Neural cell (in vitro differentiated cells): ENCODE data around the gene ZNF474. TPM values are rescaled to one million over a fixed set of nuclear protein-coding genes. Genes with fewer than 3 reads are reported as not detected.

Source experiments
- H2AFZ ChIP-seq: fragments of 200-600, 300-800 bp; sonication (generic), shearing (Covaris generic); 2 replicates; pipeline ENCODE4 v1.6.0; 2014; ENCODE audit warnings: low read depth, mild to moderate bottlenecking, antibody characterized with exemption, low read length, moderate library complexity
- H3F3A ChIP-seq: fragments of 200-600 bp; shearing (Covaris generic); 2 replicates; pipeline ENCODE4 v1.6.1; 2016; ENCODE audit warnings: mild to moderate bottlenecking, moderate library complexity, mixed read lengths, antibody characterized with exemption, low read length; ENCODE audit not compliant: insufficient read depth, poor library complexity, severe bottlenecking
- H3K27ac ChIP-seq: fragments of 200-600, 300-800 bp; sonication (generic), shearing (Covaris generic); 2 replicates; pipeline ENCODE4 v1.5.1; 2014; ENCODE audit warnings: mild to moderate bottlenecking, low read length, moderate library complexity
- H3K27me3 ChIP-seq: fragments of 300-800, 200-600 bp; sonication (generic), shearing (Covaris generic); 2 replicates; pipeline ENCODE4 v1.6.0; 2014; ENCODE audit warnings: mild to moderate bottlenecking, low read depth, low read length, moderate library complexity; ENCODE audit not compliant: insufficient read depth
- H3K36me3 ChIP-seq: fragments of 300-800, 200-600 bp; sonication (generic), shearing (Covaris generic); 2 replicates; pipeline ENCODE4 v1.5.1; 2014; ENCODE audit warnings: mild to moderate bottlenecking, antibody characterized with exemption, low read length, moderate library complexity; ENCODE audit not compliant: insufficient read depth
- H3K4me2 ChIP-seq: fragments of 300-800, 200-600 bp; sonication (generic), shearing (Covaris generic); 2 replicates; pipeline ENCODE4 v1.6.0; 2014; ENCODE audit warnings: mild to moderate bottlenecking, low read length
- H3K4me3 ChIP-seq: fragments of 300-800, 200-600 bp; sonication (generic), shearing (Covaris generic); 2 replicates; pipeline ENCODE4 v1.5.1; 2014; ENCODE audit warnings: mild to moderate bottlenecking, low read length, moderate library complexity
- H3K79me2 ChIP-seq: fragments of 200-600 bp; shearing (Covaris generic); replicated peaks from 2 replicates; pipeline ENCODE4 v1.6.0; 2014; ENCODE audit warnings: mild to moderate bottlenecking, low read length, moderate library complexity; ENCODE audit not compliant: insufficient read depth
- H3K9ac ChIP-seq: fragments of 300-800, 200-600 bp; sonication (generic), shearing (Covaris generic); 2 replicates; pipeline ENCODE4 v1.6.1; 2016; ENCODE audit warnings: mild to moderate bottlenecking, low read length, mixed read lengths
- H3K9me2 ChIP-seq: fragments of 200-600 bp; shearing (Covaris generic); 2 replicates; pipeline ENCODE4 v1.6.1; 2016; ENCODE audit warnings: mild to moderate bottlenecking, low read length, mixed read lengths; ENCODE audit not compliant: insufficient read depth
- H3K9me3 ChIP-seq: fragments of 200-600, 300-800 bp; sonication (generic), shearing (Covaris generic); 2 replicates; pipeline ENCODE4 v1.6.1; 2016; ENCODE audit warnings: mild to moderate bottlenecking, mixed run types, low read length, moderate library complexity, mixed read lengths
- H4K20me1 ChIP-seq: fragments of 200-600 bp; shearing (Covaris generic); 2 replicates; pipeline ENCODE4 v1.6.1; 2016; ENCODE audit warnings: mild to moderate bottlenecking, mixed run types; ENCODE audit not compliant: insufficient read depth
- CTCF ChIP-seq: fragments of 450-650 bp; IDR thresholded peaks from 2 replicates; pipeline ENCODE4 v1.5.1; 2014; ENCODE audit warnings: antibody characterized with exemption, mild to moderate bottlenecking, moderate library complexity; ENCODE audit not compliant: poor library complexity, severe bottlenecking
- EP300 ChIP-seq: fragments of 450-650 bp; conservative IDR thresholded peaks from 2 replicates; pipeline ENCODE4 v1.6.1; 2014; ENCODE audit warnings: antibody characterized with exemption, mild to moderate bottlenecking, moderate library complexity; ENCODE audit not compliant: poor library complexity, severe bottlenecking
- EZH2 ChIP-seq: fragments of 200-600, 300-800 bp; shearing (Covaris generic), sonication (generic); IDR thresholded peaks from 2 replicates; pipeline ENCODE4 v1.6.1; 2014; ENCODE audit warnings: antibody characterized with exemption, low read length, borderline replicate concordance, mild to moderate bottlenecking; ENCODE audit not compliant: insufficient read depth, poor library complexity, severe bottlenecking
- MXI1 ChIP-seq: fragments of 450-650 bp; conservative IDR thresholded peaks from 2 replicates; pipeline ENCODE4 v1.6.1; 2014; ENCODE audit warnings: antibody characterized with exemption, mild to moderate bottlenecking; ENCODE audit not compliant: poor library complexity, severe bottlenecking
- POLR2AphosphoS5 ChIP-seq: IDR thresholded peaks from 2 replicates; pipeline ENCODE4 v1.6.1; 2012
- RAD21 ChIP-seq: fragments of 450-650 bp; conservative IDR thresholded peaks from 2 replicates; pipeline ENCODE4 v1.6.1; 2014; ENCODE audit warnings: antibody characterized with exemption, mild to moderate bottlenecking, moderate library complexity
- SMC3 ChIP-seq: fragments of 450-650 bp; conservative IDR thresholded peaks from 2 replicates; pipeline ENCODE4 v1.6.1; 2014; ENCODE audit warnings: antibody characterized with exemption, mild to moderate bottlenecking, moderate library complexity; ENCODE audit not compliant: poor library complexity
- TAF1 ChIP-seq: IDR thresholded peaks from 2 replicates; pipeline ENCODE4 v1.6.1; 2012; ENCODE audit warnings: low read depth
- polyA minus RNA-seq: library from RNA; depleted of rRNA, polyadenylated mRNA; stranded (reverse); fragments of >200 nt; gene quantifications from 2 replicates; pipeline ENCODE4 v1.2.3, GENCODE V29; 2014
- polyA plus RNA-seq: library from polyadenylated mRNA; depleted of rRNA; stranded (reverse); fragments of >200 nt; gene quantifications from 2 replicates; pipeline ENCODE4 v1.2.3, GENCODE V29; 2014
- TF ChIP-seq, protein P1 (sequence below): IDR thresholded peaks from 2 replicates; pipeline ENCODE4 v1.6.1; 2012; ENCODE audit warnings: borderline replicate concordance

Gene ZNF474
- polyA plus RNA-seq (0.14 TPM in 1 of 2 replicates, not detected in the other), polyA minus RNA-seq (0.49 TPM in 1 of 2 replicates, not detected in the other)

DNA sequence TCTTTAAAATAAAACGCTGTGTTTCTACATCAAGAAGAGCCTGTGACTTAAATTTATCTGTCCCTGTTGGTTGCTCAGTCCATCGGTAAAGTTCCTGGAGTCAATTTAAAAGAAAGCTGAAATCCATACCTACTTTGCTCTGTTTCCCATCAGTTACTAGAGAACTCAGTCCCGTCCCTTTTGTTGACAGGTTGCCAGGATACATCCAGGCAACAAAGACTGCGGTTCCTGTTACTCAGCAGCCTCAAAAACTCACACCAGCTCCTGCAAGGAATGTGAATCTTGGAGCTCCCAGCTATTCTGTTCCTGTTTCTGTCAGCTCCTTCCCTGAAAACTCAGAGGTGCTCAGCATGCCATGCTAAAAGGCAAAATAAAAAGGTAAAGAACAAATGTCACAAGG, at the start of gene ZNF474:
Gene ZNF474, plus strand, starts transcription at position 241 of the 400 bp plus-strand sequence. CDS start 22,445 bp downstream, outside the sequence.
- H3K9me2 ChIP-seq = no peaks in the 10 kb centered on the region
- TF ChIP-seq RAD21 (no peak), EP300 (peak; percentile 49), MXI1 (no peak), CTCF (no peak), POLR2AphosphoS5 (peak; percentile 24)
- TF ChIP-seq, protein P1, sequence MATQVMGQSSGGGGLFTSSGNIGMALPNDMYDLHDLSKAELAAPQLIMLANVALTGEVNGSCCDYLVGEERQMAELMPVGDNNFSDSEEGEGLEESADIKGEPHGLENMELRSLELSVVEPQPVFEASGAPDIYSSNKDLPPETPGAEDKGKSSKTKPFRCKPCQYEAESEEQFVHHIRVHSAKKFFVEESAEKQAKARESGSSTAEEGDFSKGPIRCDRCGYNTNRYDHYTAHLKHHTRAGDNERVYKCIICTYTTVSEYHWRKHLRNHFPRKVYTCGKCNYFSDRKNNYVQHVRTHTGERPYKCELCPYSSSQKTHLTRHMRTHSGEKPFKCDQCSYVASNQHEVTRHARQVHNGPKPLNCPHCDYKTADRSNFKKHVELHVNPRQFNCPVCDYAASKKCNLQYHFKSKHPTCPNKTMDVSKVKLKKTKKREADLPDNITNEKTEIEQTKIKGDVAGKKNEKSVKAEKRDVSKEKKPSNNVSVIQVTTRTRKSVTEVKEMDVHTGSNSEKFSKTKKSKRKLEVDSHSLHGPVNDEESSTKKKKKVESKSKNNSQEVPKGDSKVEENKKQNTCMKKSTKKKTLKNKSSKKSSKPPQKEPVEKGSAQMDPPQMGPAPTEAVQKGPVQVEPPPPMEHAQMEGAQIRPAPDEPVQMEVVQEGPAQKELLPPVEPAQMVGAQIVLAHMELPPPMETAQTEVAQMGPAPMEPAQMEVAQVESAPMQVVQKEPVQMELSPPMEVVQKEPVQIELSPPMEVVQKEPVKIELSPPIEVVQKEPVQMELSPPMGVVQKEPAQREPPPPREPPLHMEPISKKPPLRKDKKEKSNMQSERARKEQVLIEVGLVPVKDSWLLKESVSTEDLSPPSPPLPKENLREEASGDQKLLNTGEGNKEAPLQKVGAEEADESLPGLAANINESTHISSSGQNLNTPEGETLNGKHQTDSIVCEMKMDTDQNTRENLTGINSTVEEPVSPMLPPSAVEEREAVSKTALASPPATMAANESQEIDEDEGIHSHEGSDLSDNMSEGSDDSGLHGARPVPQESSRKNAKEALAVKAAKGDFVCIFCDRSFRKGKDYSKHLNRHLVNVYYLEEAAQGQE = peak; percentile 73
- no peaks in the 10 kb centered on the region for H3K27me3 ChIP-seq
- H2AFZ ChIP-seq = no peak within 1 kb of the TSS
- H3K27ac ChIP-seq = no peak within 1 kb of the TSS
- H3F3A ChIP-seq = no peaks in the 10 kb centered on the region
- H3K79me2 ChIP-seq = no peaks in the 10 kb centered on the region
- H3K9ac ChIP-seq = no peak within 1 kb of the TSS
- H3K4me2 ChIP-seq = no peak within 1 kb of the TSS
- no peaks in the 10 kb centered on the region for H4K20me1 ChIP-seq
- no peaks in the 10 kb centered on the region for H3K9me3 ChIP-seq
- no peaks in the 10 kb centered on the region for H3K36me3 ChIP-seq
- peak within 1 kb of the TSS; percentile 28 for H3K4me3 ChIP-seq

- Histone ChIP-seq H3K9me2 (no peaks in the 10 kb centered on the region), H3K4me3 (no peak overlapping the region), H2AFZ (no peak overlapping the region), H3K36me3 (no peaks in the 10 kb centered on the region), H3K4me2 (no peak overlapping the region), H3K27me3 (peaks cover 31% of the 10 kb centered on the region), H3K9me3 (no peaks in the 10 kb centered on the region), H3K9ac (no peak overlapping the region), H4K20me1 (no peaks in the 10 kb centered on the region), H3K79me2 (no peaks in the 10 kb centered on the region), H3F3A (no peaks in the 10 kb centered on the region), H3K27ac (no peak overlapping the region)
- no peak for TF ChIP-seq EP300
These were observed 47.8 kb upstream of the ZNF474 start for GRCh38 chr5:122081541-122081940.

DNA sequence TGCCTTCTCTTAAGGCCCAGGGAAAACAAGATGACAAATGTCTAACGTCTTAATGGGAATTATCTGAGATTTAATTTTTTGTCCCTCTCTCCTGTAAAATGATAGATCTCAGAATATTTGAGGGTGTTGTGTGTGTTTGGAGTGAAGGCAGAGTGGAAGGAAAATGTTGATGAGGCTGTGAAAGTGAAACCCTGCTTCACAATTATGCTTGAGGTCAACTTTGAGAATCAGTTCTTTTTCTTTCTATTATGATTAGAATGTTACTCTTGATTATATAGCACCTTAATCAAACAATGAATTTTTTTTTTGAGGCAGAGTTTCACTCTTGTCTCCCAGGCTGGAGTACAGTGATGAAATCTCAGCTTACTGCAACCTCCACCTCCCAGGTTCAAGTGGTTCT, 45.8 kb upstream of the ZNF474 start:
- H3K27ac ChIP-seq = no peak overlapping the region
- H3K4me3 ChIP-seq = no peak overlapping the region
- no peak for TF ChIP-seq EZH2
- no peak for TF ChIP-seq CTCF
- TF ChIP-seq, protein P1 = no peak
- no peak for TF ChIP-seq POLR2AphosphoS5
- no peak for TF ChIP-seq TAF1
- no peak for TF ChIP-seq SMC3
- no peak for TF ChIP-seq RAD21
- TF ChIP-seq MXI1 = no peak
- TF ChIP-seq EP300 = no peak
- no peaks in the 10 kb centered on the region for H3F3A ChIP-seq
- peaks cover 11% of the 10 kb centered on the region for H3K27me3 ChIP-seq
- no peaks in the 10 kb centered on the region for H4K20me1 ChIP-seq
- H3K9me3 ChIP-seq = no peaks in the 10 kb centered on the region
- H2AFZ ChIP-seq = no peak overlapping the region
- H3K36me3 ChIP-seq = no peaks in the 10 kb centered on the region
- H3K4me2 ChIP-seq = no peak overlapping the region
- no peak overlapping the region for H3K9ac ChIP-seq
- H3K9me2 ChIP-seq = no peaks in the 10 kb centered on the region
- no peaks in the 10 kb centered on the region for H3K79me2 ChIP-seq
